Osteocyte (in vitro differentiated cells): ENCODE results near the gene TBL2. TPM values are rescaled to one million over a fixed set of nuclear protein-coding genes. Genes with fewer than 3 reads are reported as not detected.
"Not testable (repeated sequence)": the region's sequence is repeated elsewhere in the genome, so short reads cannot be mapped to it uniquely, and the experiment has no call there.

Experiments used
- DNase-seq: peaks from one replicate; pipeline ENCODE4 v3.0.0; 2021; ENCODE audit warnings: mixed read lengths; ENCODE audit not compliant: unreplicated experiment; ENCODE audit errors: extremely low spot score
- H3K27ac Mint-ChIP-seq: one replicate; pipeline ENCODE4 v1.8.0; 2021; ENCODE audit warnings: mild to moderate bottlenecking, mixed read lengths; ENCODE audit not compliant: unreplicated experiment
- H3K27me3 Mint-ChIP-seq: one replicate; pipeline ENCODE4 v1.8.0; 2021; ENCODE audit warnings: mixed read lengths; ENCODE audit not compliant: unreplicated experiment
- H3K36me3 Mint-ChIP-seq: one replicate; pipeline ENCODE4 v1.8.0; 2021; ENCODE audit warnings: mixed read lengths; ENCODE audit not compliant: unreplicated experiment
- H3K4me1 Mint-ChIP-seq: one replicate; pipeline ENCODE4 v1.8.0; 2021; ENCODE audit warnings: mixed read lengths; ENCODE audit not compliant: unreplicated experiment
- H3K4me3 Mint-ChIP-seq: one replicate; pipeline ENCODE4 v1.8.0; 2021; ENCODE audit warnings: mild to moderate bottlenecking, moderate library complexity, mixed read lengths; ENCODE audit not compliant: unreplicated experiment
- H3K9me3 Mint-ChIP-seq: one replicate; pipeline ENCODE4 v1.8.0; 2021; ENCODE audit warnings: mixed read lengths; ENCODE audit not compliant: unreplicated experiment
- CTCF ChIP-seq: fragments of 200-600 bp; sonication (generic); IDR thresholded peaks from 2 replicates; pipeline ENCODE4 v1.5.0; 2021; ENCODE audit warnings: antibody characterized with exemption, mild to moderate bottlenecking, moderate library complexity
- total RNA-seq: library from RNA; stranded (reverse); gene quantifications from 2 replicates; pipeline ENCODE4 v1.2.1, GENCODE V29; 2021

Gene TBL2
- total RNA-seq, 1 donor from 2014 or later = 48.0 TPM

- Mint-ChIP-seq H3K4me1 (peaks cover 3% of the 10 kb centered on the region), H3K27me3 (peaks cover 16% of the 10 kb centered on the region), H3K36me3 (no peaks in the 10 kb centered on the region), H3K27ac (no peak overlapping the region), H3K4me3 (no peak overlapping the region), H3K9me3 (no peaks in the 10 kb centered on the region)
- no peak for DNase-seq
- peak; percentile 20 for TF ChIP-seq CTCF
Observed at GRCh38 chr7:73612598-73613269, 34.4 kb upstream of the TBL2 start.

GRCh38 chr7:73611017-73611555 lies 32.7 kb upstream of the TBL2 start:
- no peaks in the 10 kb centered on the region for H3K9me3 Mint-ChIP-seq
- peaks cover 6% of the 10 kb centered on the region for H3K4me1 Mint-ChIP-seq
- no peak for TF ChIP-seq CTCF
- H3K27ac Mint-ChIP-seq = no peak overlapping the region
- peaks cover 16% of the 10 kb centered on the region for H3K27me3 Mint-ChIP-seq
- no peak overlapping the region for H3K4me3 Mint-ChIP-seq
- DNase-seq = no peak
- no peaks in the 10 kb centered on the region for H3K36me3 Mint-ChIP-seq

GRCh38 chr7:73610105-73610504 lies 31.7 kb upstream of the TBL2 start:
- no peak for DNase-seq
- Mint-ChIP-seq H3K27ac (no peak overlapping the region), H3K4me1 (peaks cover 6% of the 10 kb centered on the region), H3K36me3 (no peaks in the 10 kb centered on the region), H3K27me3 (peaks cover 16% of the 10 kb centered on the region), H3K9me3 (no peaks in the 10 kb centered on the region), H3K4me3 (no peak overlapping the region)
- TF ChIP-seq CTCF = no peak

- H3K4me1 Mint-ChIP-seq, H3K27me3 Mint-ChIP-seq, H3K4me3 Mint-ChIP-seq, H3K36me3 Mint-ChIP-seq, H3K9me3 Mint-ChIP-seq, DNase-seq, H3K27ac Mint-ChIP-seq: not testable (repeated sequence)
Observed at GRCh38 chr7:73607692-73607983, 29.3 kb upstream of the TBL2 start.

GRCh38 chr7:73606801-73607691 lies 28.7 kb upstream of the TBL2 start:
- Mint-ChIP-seq H3K36me3 (no peaks in the 10 kb centered on the region), H3K9me3 (no peaks in the 10 kb centered on the region), H3K4me3 (no peak overlapping the region), H3K4me1 (peaks cover 8% of the 10 kb centered on the region), H3K27me3 (peaks cover 3% of the 10 kb centered on the region), H3K27ac (no peak overlapping the region)
- DNase-seq = peak; percentile 89
- TF ChIP-seq CTCF = peak; percentile 95
